K562 (cell line): ENCODE data around the gene LRCH1. TPM values are rescaled to one million over a fixed set of nuclear protein-coding genes. Genes with fewer than 3 reads are reported as not detected.

Experiments
- HDGF ChIP-seq: fragments of 450-650 bp; IDR thresholded peaks from 2 replicates; pipeline ENCODE4 v1.6.1; 2016
- JUND ChIP-seq, 2 experiments: IDR thresholded peaks; 2 replicates in 1 of 2; 3 replicates in 1 of 2; pipeline ENCODE4 v1.6.1; 2011; ENCODE audit warnings: borderline replicate concordance in 2 of 2, low read depth in 2 of 2, low read length in 2 of 2, improper control_type of control experiment in 1 of 2, missing biosample characterization in 1 of 2, missing genetic modification characterization in 1 of 2, missing genetic modification reagents in 1 of 2
- RERE ChIP-seq: sonication (generic); formaldehyde crosslinking; IDR thresholded peaks from 2 replicates; pipeline ENCODE4 v1.8.0; 2023; ENCODE audit warnings: missing genetic modification reagents, mild to moderate bottlenecking, borderline replicate concordance
- U2AF2 ChIP-seq: fragments of 200-400 bp; formaldehyde crosslinking; optimal IDR thresholded peaks from 2 replicates; pipeline ENCODE3; 2017; ENCODE audit warnings: low read depth, mild to moderate bottlenecking, low read length
- ZNF318 ChIP-seq, 2 experiments: fragments of 450-650 bp; IDR thresholded peaks; 2 replicates each; pipeline ENCODE4 v1.6.1; 2016; ENCODE audit warnings: mild to moderate bottlenecking in 2 of 2, borderline replicate concordance in 1 of 2, low read depth in 1 of 2, moderate library complexity in 1 of 2
- polyA plus RNA-seq, 8 experiments: library from polyadenylated mRNA; depleted of rRNA in 4 of 8; stranded (reverse) in 5 of 8; unstranded in 3 of 8; fragments of >200 nt; fragmentation: Nextera tagmentation in 2 of 8; fragmentation: Illumina TruSeq in 1 of 8; extraction: Ambion mirVana in 2 of 8; extraction: Trizol in 1 of 8; gene quantifications; 2 replicates each; pipeline versions ENCODE4 v1.2.1 to v1.2.3, GENCODE V29; 2011 to 2014; ENCODE audit warnings: inconsistent platforms in 1 of 8, missing spikeins in 1 of 8
- total RNA-seq, 7 experiments: library from RNA; depleted of rRNA in 6 of 7; stranded (reverse); fragments of >200 nt in 6 of 7; fragmentation: Illumina TruSeq in 2 of 7; extraction: Trizol in 2 of 7; gene quantifications; 2 replicates each; pipeline versions ENCODE4 v1.2.1 to v1.2.3, GENCODE V29; 2011 to 2021; ENCODE audit warnings: low replicate concordance in 1 of 7
- TF ChIP-seq, protein P1 (sequence below): conservative IDR thresholded peaks from 2 replicates; pipeline ENCODE4 v1.6.1; 2011; ENCODE audit warnings: low read depth, mild to moderate bottlenecking, low read length; ENCODE audit not compliant: control insufficient read depth

Gene LRCH1
- total and polyA plus RNA-seq, 9 of the 15 experiments (the other 6 are each of a cell fraction or from before 2014, with no cell fraction given), result 1.1 to 6.8 (median 3.7) TPM

DNA sequence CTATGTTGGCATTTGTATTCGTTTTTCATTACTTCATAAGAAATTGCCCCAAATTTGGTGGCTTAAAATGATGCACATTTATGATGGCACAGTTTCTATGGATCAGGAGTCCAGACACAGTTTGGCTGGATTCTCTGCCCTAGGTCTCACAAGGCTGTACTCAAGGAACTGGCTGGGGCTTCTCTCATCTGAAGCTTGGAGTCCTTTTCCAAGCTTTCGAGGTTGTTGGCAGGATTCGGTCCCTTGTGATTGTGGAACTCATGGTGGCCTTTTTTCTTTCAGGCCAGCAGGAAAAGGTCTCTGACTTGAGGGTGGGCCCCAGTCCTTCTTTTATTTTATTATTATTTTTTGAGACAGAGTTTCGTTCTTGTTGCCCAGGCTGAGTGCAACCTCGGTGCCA lies 23.8 kb downstream of the LRCH1 start (continued):
- TF ChIP-seq ZNF318 (IDR thresholded peaks at IDR 0.05; ENCODE audit: borderline replicate concordance in 1 of 2, low read depth in 1 of 2), result no peak
- TF ChIP-seq, protein P1, sequence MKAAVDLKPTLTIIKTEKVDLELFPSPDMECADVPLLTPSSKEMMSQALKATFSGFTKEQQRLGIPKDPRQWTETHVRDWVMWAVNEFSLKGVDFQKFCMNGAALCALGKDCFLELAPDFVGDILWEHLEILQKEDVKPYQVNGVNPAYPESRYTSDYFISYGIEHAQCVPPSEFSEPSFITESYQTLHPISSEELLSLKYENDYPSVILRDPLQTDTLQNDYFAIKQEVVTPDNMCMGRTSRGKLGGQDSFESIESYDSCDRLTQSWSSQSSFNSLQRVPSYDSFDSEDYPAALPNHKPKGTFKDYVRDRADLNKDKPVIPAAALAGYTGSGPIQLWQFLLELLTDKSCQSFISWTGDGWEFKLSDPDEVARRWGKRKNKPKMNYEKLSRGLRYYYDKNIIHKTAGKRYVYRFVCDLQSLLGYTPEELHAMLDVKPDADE, result no peak
- TF ChIP-seq JUND (IDR thresholded peaks at IDR 0.05; ENCODE audit: borderline replicate concordance, low read depth, low read length), result no peak
- TF ChIP-seq JUND (tag; IDR thresholded peaks at IDR 0.05; ENCODE audit: borderline replicate concordance, low read depth, low read length), result no peak
- no peak for TF ChIP-seq HDGF
- no peak for TF ChIP-seq RERE
- TF ChIP-seq U2AF2, result no peak
